Psoas muscle (tissue), 8 donors: Measurements from ENCODE around the gene CHMP6. TPM values are rescaled to one million over a fixed set of nuclear protein-coding genes. Genes with fewer than 3 reads are reported as not detected.
A peak's percentile ranks its signal among the peaks of the same experiment; 100 is the strongest.

ENCODE experiments used
- ATAC-seq, 4 donors: fragments of 200-7000 bp; cut with Tn5 transposase; one replicate each; pipeline ENCODE4 v1.9.1; 2020; ENCODE audit warnings: moderate library complexity in 3 of 4, mild to moderate bottlenecking in 2 of 4
- DNase-seq, 2 donors: peaks; one replicate each; pipeline ENCODE4 v3.0.0-alpha.2; 2020
- H3K27ac ChIP-seq: fragments of 200-600 bp; one replicate; pipeline ENCODE4 v1.8.0; 2022
- H3K27me3 ChIP-seq, 3 donors: fragments of 200-600 bp in 1 of 3; one replicate each; pipeline versions ENCODE4 v1.6.1 to v1.8.0; 2013 to 2022; ENCODE audit warnings: low read length in 2 of 3, mild to moderate bottlenecking in 2 of 3, moderate library complexity in 1 of 3; ENCODE audit not compliant: insufficient read depth in 3 of 3
- H3K36me3 ChIP-seq, 2 donors: fragments of 200-600 bp in 1 of 2; one replicate each; pipeline versions ENCODE4 v1.6.1 to v1.8.0; 2013 to 2022; ENCODE audit warnings: low read depth in 1 of 2, mild to moderate bottlenecking in 1 of 2, moderate library complexity in 1 of 2; ENCODE audit not compliant: insufficient read depth in 1 of 2
- H3K4me1 ChIP-seq: fragments of 200-600 bp; one replicate; pipeline ENCODE4 v1.8.0; 2022
- H3K4me3 ChIP-seq: fragments of 200-600 bp; one replicate; pipeline ENCODE4 v1.8.0; 2022; ENCODE audit warnings: mild to moderate bottlenecking
- H3K9me3 ChIP-seq: fragments of 200-600 bp; one replicate; pipeline ENCODE4 v1.8.0; 2022
- CTCF ChIP-seq: fragments of 200-600 bp; IDR thresholded peaks from one replicate; pipeline ENCODE4 v1.8.0; 2022; ENCODE audit warnings: antibody characterized with exemption
- WGBS, 3 donors: extraction: QIAGEN DNeasy Blood & Tissue Kit; methylation state at CpG; one replicate each; pipeline versions ENCODE4 v1.1.6 to v1.1.7; 2013; 5-methylcytosine and 5-hydroxymethylcytosine counted together
- intact Hi-C, 2 donors: fragments of 100-400 bp; cut with DNase I; formaldehyde crosslinking; loops; one replicate each; pipeline versions ENCODE4 v1.11.0 to v1.14.2; 2022
- polyA plus RNA-seq, 3 donors: library from polyadenylated mRNA; stranded (reverse); fragments of 200-250 nt; gene quantifications; one replicate each; pipeline ENCODE4 v1.2.3, GENCODE V29; 2013
- total RNA-seq, 4 donors: library from RNA; stranded (reverse); fragmentation: NEBNext Ultra II Directional in 2 of 4; extraction: Animal tissue kit (Norgen Biotek cat#: 25700) in 2 of 4; gene quantifications; one replicate each; pipeline versions ENCODE4 v1.2.1 to v1.2.4, GENCODE V29; 2021 to 2023
- donor health status: healthy with polysubstance abuse.
- donor health status: DM: no; HTN: no; CAD: no; lungs with moderate emphysema.
- donor health status: Bipolar disorder and iron deficiency.
- donor health status: healthy.
- donor health status: DM: yes; HTN: yes; CAD: no.
- donor health status: DM: no; HTN: no; CAD: no.
- donor health status: DM: no; HTN: no; CAD: no.
- donor health status: DM: yes; HTN: yes; CAD: no.

The CHMP6 gene
- total and polyA plus RNA-seq, 7 donors, result 32.0 to 53.2 (median 36.9) TPM

- ATAC-seq, result peak; percentile 39 to 60 (median 52)
Observed at GRCh38 chr17:81000631-81001357, 9.2 kb downstream of the CHMP6 start.

GRCh38 chr17:81002013-81002384 is 10.4 kb downstream of the CHMP6 start:
- H3K4me3 ChIP-seq, result no peak overlapping the region
- H3K9me3 ChIP-seq, result no peaks in the 10 kb centered on the region
- WGBS, 3 donors, result 61 to 68% (median 65%) methylated on average over 10 of the region's 10 CpGs
- DNase-seq (peak; percentile 10 to 28), ATAC-seq (peak in 2 of 4 donors; percentile 15 to 17)
- peaks cover 0 to 32% of the 10 kb centered on the region in 2 donors for H3K36me3 ChIP-seq
- H3K27me3 ChIP-seq, result peaks cover 0 to 49% (median 15%) of the 10 kb centered on the region in 3 donors
- no peak for TF ChIP-seq CTCF
- H3K4me1 ChIP-seq, result peaks cover 30% of the 10 kb centered on the region
- intact Hi-C loops, result no loop called here
- no peak overlapping the region for H3K27ac ChIP-seq

More at GRCh38 chr17:81000631-81001357, 9.2 kb downstream of the CHMP6 start:
- no peak for DNase-seq
- Histone ChIP-seq H3K9me3 (no peaks in the 10 kb centered on the region), H3K4me1 (peaks cover 30% of the 10 kb centered on the region), H3K4me3 (no peak overlapping the region), H3K27me3 (peaks cover 0 to 38% (median 13%) of the 10 kb centered on the region in 3 donors), H3K36me3 (peaks cover 0 to 44% of the 10 kb centered on the region in 2 donors), H3K27ac (no peak overlapping the region)
- intact Hi-C loops, result no loop called here
- WGBS, 3 donors, result 25 to 48% (median 34%) methylated on average over 18 of the region's 18 CpGs
- no peak for TF ChIP-seq CTCF

GRCh38 chr17:81002409-81003361 is 11.0 kb downstream of the CHMP6 start:
- 33 to 38% (median 35%) methylated on average over 21 of the region's 21 CpGs for WGBS, 3 donors
- Histone ChIP-seq H3K27ac (no peak overlapping the region), H3K9me3 (no peaks in the 10 kb centered on the region), H3K36me3 (peaks cover 0 to 25% of the 10 kb centered on the region in 2 donors), H3K4me1 (peaks cover 30% of the 10 kb centered on the region), H3K27me3 (peaks cover 0 to 49% (median 15%) of the 10 kb centered on the region in 3 donors), H3K4me3 (no peak overlapping the region)
- ATAC-seq (peak; percentile 10 to 57 (median 30)), DNase-seq (peak; percentile 72 to 78)
- no peak for TF ChIP-seq CTCF
- intact Hi-C loops, result no loop called here

- peak; percentile 20 to 54 for DNase-seq
- Histone ChIP-seq H3K4me3 (peak overlapping the region; percentile 34), H3K27ac (no peak overlapping the region), H3K27me3 (peaks cover 0 to 49% (median 15%) of the 10 kb centered on the region in 3 donors), H3K9me3 (no peaks in the 10 kb centered on the region), H3K4me1 (peaks cover 30% of the 10 kb centered on the region), H3K36me3 (peaks cover 0 to 13% of the 10 kb centered on the region in 2 donors)
- intact Hi-C loops, result no loop called here
- ATAC-seq, result no peak
- 1 to 2% (median 2%) methylated on average over 40 to 71 of the region's 72 CpGs for WGBS, 3 donors
- TF ChIP-seq CTCF, result no peak
Observed at GRCh38 chr17:81003711-81004475, 12.3 kb downstream of the CHMP6 start.
